K562 (cell line): ENCODE results near the gene CD9.

Experiments used
- ATF1 ChIP-seq, 2 experiments: fragments of 450-650 bp in 1 of 2; IDR thresholded peaks; 2 replicates each; pipeline ENCODE4 v1.6.1; 2016; ENCODE audit warnings: missing compliant biosample characterization in 1 of 2, missing genetic modification characterization in 1 of 2
- CEBPB ChIP-seq: fragments of 450-650 bp; IDR thresholded peaks from 2 replicates; pipeline ENCODE4 v1.6.1; 2016; ENCODE audit warnings: missing genetic modification characterization, missing compliant biosample characterization
- DDX20 ChIP-seq: fragments of 450-650 bp; IDR thresholded peaks from 2 replicates; pipeline ENCODE4 v1.6.1; 2016; ENCODE audit warnings: missing genetic modification characterization, low read depth, mild to moderate bottlenecking, missing compliant biosample characterization, moderate library complexity
- GABPA ChIP-seq: fragments of 200-800 bp; sonication (Bioruptor generic); conservative IDR thresholded peaks from 2 replicates; pipeline ENCODE4 v1.6.1; 2016; ENCODE audit warnings: low read depth, missing genetic modification characterization, missing compliant biosample characterization
- GATAD2B ChIP-seq: fragments of 450-650 bp; IDR thresholded peaks from 2 replicates; pipeline ENCODE4 v1.6.1; 2017; ENCODE audit warnings: mild to moderate bottlenecking, borderline replicate concordance
- POLR2A ChIP-seq: fragments of 450-650 bp; conservative IDR thresholded peaks from 2 replicates; pipeline ENCODE4 v1.6.1; 2016
- SRSF1 ChIP-seq: fragments of 200-400 bp; formaldehyde crosslinking; IDR thresholded peaks from 2 replicates; pipeline ENCODE4 v1.6.1; 2017; ENCODE audit warnings: mild to moderate bottlenecking, low read depth, low read length, moderate library complexity
- ZNF644 ChIP-seq: fragments of 200-800 bp; sonication (Bioruptor generic); IDR thresholded peaks from 2 replicates; pipeline ENCODE4 v1.6.1; 2016; ENCODE audit warnings: low read depth, missing genetic modification characterization, missing compliant biosample characterization
- ZNF695 ChIP-seq: fragments of 450-650 bp; formaldehyde crosslinking; IDR thresholded peaks from 2 replicates; pipeline ENCODE4 v1.4.0; 2020; ENCODE audit warnings: mild to moderate bottlenecking, moderate library complexity
- TF ChIP-seq, protein P1 (sequence below), 2 experiments: fragments of 200-800 bp in 1 of 2; sonication (Bioruptor generic) in 1 of 2; sonication (generic) in 1 of 2; formaldehyde crosslinking in 1 of 2; IDR thresholded peaks in 1 of 2; conservative IDR thresholded peaks in 1 of 2; 2 replicates each; pipeline versions ENCODE4 v1.5.0 to v1.6.1; 2016 to 2020; ENCODE audit warnings: missing compliant biosample characterization in 1 of 2, missing genetic modification characterization in 1 of 2, missing genetic modification reagents in 1 of 2
- TF ChIP-seq, protein P2 (sequence below): sonication (generic); formaldehyde crosslinking; IDR thresholded peaks from 2 replicates; pipeline ENCODE4 v1.5.0; 2020; ENCODE audit warnings: missing genetic modification reagents

DNA sequence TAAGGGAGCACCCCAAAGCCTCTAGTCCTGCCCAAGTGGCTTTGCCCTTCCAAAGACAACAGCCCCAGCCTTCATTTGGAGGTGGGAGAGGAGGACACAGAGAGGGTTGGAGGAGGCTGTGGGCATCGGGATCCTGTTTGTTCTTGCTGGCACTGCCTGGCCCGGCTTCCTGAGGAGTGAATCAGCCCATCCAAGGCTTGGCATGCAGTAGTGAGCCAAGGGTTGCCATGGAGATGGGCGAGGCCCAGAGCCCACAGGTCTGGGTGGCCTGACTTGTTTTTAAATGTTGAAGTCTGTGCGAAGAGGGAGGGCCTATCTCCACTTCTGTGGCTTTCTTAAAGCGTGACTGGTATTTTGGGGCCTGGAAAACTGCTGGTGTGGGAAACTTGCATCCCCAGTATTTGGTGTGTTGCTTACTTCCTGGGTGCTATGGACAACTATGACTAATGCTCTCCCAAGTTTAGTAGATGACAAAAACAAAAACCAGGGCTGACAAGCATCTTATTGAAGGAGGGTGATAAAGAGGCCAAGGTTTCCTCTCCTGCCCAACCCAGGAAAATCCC, 15.8 kb downstream of the CD9 start:
- no peak for TF ChIP-seq ZNF644 (tag)
- no peak for TF ChIP-seq SRSF1
- TF ChIP-seq, protein P1, sequence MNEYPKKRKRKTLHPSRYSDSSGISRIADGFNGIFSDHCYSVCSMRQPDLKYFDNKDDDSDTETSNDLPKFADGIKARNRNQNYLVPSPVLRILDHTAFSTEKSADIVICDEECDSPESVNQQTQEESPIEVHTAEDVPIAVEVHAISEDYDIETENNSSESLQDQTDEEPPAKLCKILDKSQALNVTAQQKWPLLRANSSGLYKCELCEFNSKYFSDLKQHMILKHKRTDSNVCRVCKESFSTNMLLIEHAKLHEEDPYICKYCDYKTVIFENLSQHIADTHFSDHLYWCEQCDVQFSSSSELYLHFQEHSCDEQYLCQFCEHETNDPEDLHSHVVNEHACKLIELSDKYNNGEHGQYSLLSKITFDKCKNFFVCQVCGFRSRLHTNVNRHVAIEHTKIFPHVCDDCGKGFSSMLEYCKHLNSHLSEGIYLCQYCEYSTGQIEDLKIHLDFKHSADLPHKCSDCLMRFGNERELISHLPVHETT (CRISPR knock-in tag; conservative IDR thresholded peaks at IDR 0.05 in 1 of 2, IDR thresholded peaks at IDR 0.05 in 1 of 2): no peak
- TF ChIP-seq DDX20 (tag): no peak
- TF ChIP-seq ATF1 (CRISPR knock-in tag; IDR thresholded peaks at IDR 0.05): no peak
- no peak for TF ChIP-seq ATF1 (tag; IDR thresholded peaks at IDR 0.05)
- TF ChIP-seq ZNF695 (CRISPR knock-in tag): no peak
- TF ChIP-seq GATAD2B: no peak
- TF ChIP-seq, protein P2, sequence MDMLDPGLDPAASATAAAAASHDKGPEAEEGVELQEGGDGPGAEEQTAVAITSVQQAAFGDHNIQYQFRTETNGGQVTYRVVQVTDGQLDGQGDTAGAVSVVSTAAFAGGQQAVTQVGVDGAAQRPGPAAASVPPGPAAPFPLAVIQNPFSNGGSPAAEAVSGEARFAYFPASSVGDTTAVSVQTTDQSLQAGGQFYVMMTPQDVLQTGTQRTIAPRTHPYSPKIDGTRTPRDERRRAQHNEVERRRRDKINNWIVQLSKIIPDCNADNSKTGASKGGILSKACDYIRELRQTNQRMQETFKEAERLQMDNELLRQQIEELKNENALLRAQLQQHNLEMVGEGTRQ (CRISPR knock-in tag): no peak
- no peak for TF ChIP-seq POLR2A
- no peak for TF ChIP-seq CEBPB (tag)
- no peak for TF ChIP-seq GABPA
